ENCODE measurements around the gene SS18L1.

DNA sequence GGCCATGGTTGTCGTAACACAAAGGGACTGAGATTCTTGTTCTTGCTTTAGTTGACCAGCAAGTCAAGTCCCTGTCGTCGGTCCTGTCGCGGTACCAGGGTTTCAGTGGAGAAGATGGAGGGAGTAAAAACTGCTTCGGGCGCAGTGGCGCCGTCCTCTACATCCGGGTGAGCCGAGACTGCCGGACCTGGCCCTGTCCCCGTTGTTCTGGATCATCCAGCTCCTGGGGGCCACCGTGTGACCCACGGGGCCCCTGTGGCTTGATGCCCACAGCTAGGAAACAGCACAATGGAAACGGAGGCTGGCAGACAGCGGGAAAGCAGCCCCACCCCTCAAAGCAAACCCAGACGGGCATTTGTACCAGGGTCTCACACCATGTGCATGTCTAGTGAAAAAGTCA lies 54.2 kb downstream of the SS18L1 start:
- TF ChIP-seq, protein P1, sequence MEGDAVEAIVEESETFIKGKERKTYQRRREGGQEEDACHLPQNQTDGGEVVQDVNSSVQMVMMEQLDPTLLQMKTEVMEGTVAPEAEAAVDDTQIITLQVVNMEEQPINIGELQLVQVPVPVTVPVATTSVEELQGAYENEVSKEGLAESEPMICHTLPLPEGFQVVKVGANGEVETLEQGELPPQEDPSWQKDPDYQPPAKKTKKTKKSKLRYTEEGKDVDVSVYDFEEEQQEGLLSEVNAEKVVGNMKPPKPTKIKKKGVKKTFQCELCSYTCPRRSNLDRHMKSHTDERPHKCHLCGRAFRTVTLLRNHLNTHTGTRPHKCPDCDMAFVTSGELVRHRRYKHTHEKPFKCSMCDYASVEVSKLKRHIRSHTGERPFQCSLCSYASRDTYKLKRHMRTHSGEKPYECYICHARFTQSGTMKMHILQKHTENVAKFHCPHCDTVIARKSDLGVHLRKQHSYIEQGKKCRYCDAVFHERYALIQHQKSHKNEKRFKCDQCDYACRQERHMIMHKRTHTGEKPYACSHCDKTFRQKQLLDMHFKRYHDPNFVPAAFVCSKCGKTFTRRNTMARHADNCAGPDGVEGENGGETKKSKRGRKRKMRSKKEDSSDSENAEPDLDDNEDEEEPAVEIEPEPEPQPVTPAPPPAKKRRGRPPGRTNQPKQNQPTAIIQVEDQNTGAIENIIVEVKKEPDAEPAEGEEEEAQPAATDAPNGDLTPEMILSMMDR (IDR thresholded peaks at IDR 0.05; ENCODE audit: insufficient read depth, low read length, poor library complexity, severe bottlenecking) = no peak
- no peak for TF ChIP-seq EZH2phosphoT487 (conservative IDR thresholded peaks at IDR 0.05; ENCODE audit: low read length)

All from SU-DHL-6 (cell line).